Measurements from ENCODE around the gene COL18A1.

Gene COL18A1

GRCh38 chr21:45470773-45471524 lies 66.0 kb downstream of the COL18A1 start:
- no peak for DNase-seq

GRCh38 chr21:45471525-45472221 lies 66.7 kb downstream of the COL18A1 start:
- no peak for DNase-seq

GRCh38 chr21:45472445-45473365 lies 67.7 kb downstream of the COL18A1 start:
- DNase-seq: no peak

GRCh38 chr21:45473496-45474322 lies 68.7 kb downstream of the COL18A1 start:
- no peak for DNase-seq

- no peak for DNase-seq
Observed at GRCh38 chr21:45474323-45474950, 69.5 kb downstream of the COL18A1 start.

- DNase-seq: no peak
Observed at GRCh38 chr21:45475004-45475685, 70.2 kb downstream of the COL18A1 start.

- DNase-seq: no peak
Observed at GRCh38 chr21:45475797-45476570, 71.0 kb downstream of the COL18A1 start.

- no peak for DNase-seq
Observed at GRCh38 chr21:45476582-45476981, 71.6 kb downstream of the COL18A1 start.

GRCh38 chr21:45477176-45478114 lies 72.5 kb downstream of the COL18A1 start:
- DNase-seq: no peak

- DNase-seq: peak; percentile 88
Observed at GRCh38 chr21:45478115-45478801, 73.3 kb downstream of the COL18A1 start.

GRCh38 chr21:45478816-45479669 lies 74.1 kb downstream of the COL18A1 start:
- no peak for DNase-seq

GRCh38 chr21:45479691-45480675 lies 75.0 kb downstream of the COL18A1 start:
- DNase-seq: no peak

- DNase-seq: no peak
Observed at GRCh38 chr21:45480701-45481500, 75.9 kb downstream of the COL18A1 start.

- DNase-seq: no peak
Observed at GRCh38 chr21:45481566-45481965, 76.6 kb downstream of the COL18A1 start.

Measured in suppressor macrophage treated with lipopolysaccharide for 4 hours (primary cell).